ENCODE measurements around the gene TFPI.

TFPI gene

GRCh38 chr2:187440101-187440675, 114.0 kb downstream of the TFPI start:
- no peak overlapping the region for H3K4me3 ChIP-seq (ENCODE audit: low read depth, low read length)
- DNase-seq (ENCODE audit: low read depth): no peak

GRCh38 chr2:187438455-187438854, 115.8 kb downstream of the TFPI start:
- no peak overlapping the region for H3K4me3 ChIP-seq (ENCODE audit: low read depth, low read length)
- no peak for DNase-seq (ENCODE audit: low read depth)

DNA sequence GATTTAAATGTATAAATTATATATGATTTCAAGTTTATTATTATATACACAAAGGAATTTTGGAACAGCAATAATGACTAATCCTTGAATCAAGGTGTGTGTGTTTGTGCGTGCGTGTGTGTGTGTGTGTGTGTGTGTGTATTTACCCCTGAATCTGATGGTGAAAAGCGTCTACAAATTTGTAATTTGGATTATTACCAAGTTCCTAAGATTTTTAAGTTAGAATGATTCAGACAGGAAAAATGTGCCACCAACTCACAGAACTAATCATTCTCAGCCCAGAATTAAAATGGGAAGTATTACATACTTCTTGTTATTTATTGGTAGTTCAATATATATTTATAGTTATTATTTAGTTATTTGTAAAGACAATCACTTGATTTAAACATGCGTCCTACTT, 118.5 kb downstream of the TFPI start:
- no peak overlapping the region for H3K4me3 ChIP-seq (ENCODE audit: low read depth, low read length)
- DNase-seq (ENCODE audit: low read depth): no peak

- H3K4me3 ChIP-seq (ENCODE audit: low read depth, low read length): no peak overlapping the region
- no peak for DNase-seq (ENCODE audit: low read depth)
These were observed 119.2 kb downstream of the TFPI start for GRCh38 chr2:187435078-187435477.

DNA sequence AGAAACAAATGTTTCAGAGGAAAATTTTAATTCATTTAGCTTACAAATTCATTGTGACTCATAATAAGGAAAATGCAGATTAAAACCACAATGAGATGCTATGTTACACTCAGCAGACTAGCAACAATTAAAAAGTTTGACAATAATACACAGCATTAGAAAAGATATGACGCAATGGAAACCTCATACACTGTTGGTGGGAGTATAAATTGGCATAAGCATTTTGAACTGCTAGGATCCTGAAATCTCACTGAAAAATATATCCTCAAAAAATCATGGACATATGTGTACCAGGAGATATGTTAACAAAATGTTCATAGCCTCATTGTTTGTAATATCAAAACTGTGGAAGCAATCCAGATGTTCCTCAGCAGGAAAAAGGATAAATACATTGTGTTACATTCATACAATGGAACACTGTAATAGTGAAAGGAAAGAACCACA, 119.9 kb downstream of the TFPI start:
- no peak for DNase-seq (ENCODE audit: low read depth)

DNA sequence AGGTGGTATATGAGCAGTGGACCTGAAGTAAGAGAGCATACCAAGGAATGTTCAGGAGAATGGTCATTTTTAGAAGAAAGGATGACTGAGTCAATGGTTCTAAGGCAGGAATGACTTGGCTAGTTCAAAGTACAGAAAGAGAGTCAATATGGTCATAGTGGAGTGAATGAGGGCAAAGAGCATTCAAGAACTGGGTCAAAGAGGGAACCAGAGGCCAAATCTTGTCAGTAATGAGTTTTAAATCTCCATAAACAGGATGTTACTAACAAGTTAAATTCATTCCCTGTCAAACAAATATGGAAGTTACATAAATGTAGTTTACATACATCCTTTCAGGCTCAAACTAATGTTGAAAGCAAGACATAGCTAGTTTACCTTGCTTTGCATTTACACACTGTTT, 122.3 kb downstream of the TFPI start:
- H3K4me3 ChIP-seq (ENCODE audit: low read depth, low read length): no peak overlapping the region
- DNase-seq (ENCODE audit: low read depth): no peak

More for the DNA sequence above, 119.9 kb downstream of the TFPI start:
- H3K4me3 ChIP-seq (ENCODE audit: low read depth, low read length): no peak overlapping the region

DNA sequence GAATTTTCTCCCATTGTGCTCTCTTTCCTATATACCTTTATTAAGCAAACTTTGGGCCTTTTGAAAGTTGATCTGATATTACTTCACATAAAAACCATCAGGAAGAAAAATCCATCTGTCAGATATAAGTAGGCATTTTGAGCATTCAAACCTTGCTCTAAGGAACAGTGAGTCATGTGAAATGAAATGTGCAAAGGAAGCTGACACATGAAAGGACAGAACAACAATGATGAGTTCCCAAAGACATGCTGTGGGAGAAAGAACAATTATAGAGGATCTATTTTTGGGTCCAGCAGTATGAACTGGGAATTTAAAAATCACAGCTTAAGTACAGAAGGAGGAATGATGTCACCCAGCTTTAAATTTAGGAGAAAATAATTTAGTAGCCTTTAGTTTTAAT, 124.2 kb downstream of the TFPI start:
- no peak overlapping the region for H3K4me3 ChIP-seq (ENCODE audit: low read depth, low read length)
- DNase-seq (ENCODE audit: low read depth): peak; percentile 84

DNA sequence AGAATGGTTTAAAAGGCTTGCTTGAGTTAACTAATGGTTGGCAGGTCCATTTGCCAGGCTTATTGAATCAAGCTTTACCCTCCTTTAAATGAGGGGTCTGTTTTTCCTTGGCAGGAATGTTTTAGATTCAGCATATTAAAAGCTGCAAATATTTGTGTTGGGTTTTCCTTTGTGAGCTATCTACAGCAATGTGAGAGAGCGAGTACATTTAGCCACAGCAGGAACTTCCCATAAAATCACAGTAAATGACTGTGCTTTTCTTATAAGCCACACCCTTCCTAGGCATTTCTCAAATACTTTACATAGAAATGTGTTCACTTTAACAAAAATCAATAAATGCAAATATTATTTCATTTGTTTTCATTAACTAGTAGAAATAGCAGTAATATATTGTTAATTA, 130.1 kb downstream of the TFPI start:
- no peak overlapping the region for H3K4me3 ChIP-seq (ENCODE audit: low read depth, low read length)
- no peak for DNase-seq (ENCODE audit: low read depth)

GRCh38 chr2:187422282-187422681, 132.0 kb downstream of the TFPI start:
- no peak overlapping the region for H3K4me3 ChIP-seq (ENCODE audit: low read depth, low read length)
- DNase-seq (ENCODE audit: low read depth): peak; percentile 16

GRCh38 chr2:187421519-187421918, 132.7 kb downstream of the TFPI start:
- DNase-seq (ENCODE audit: low read depth): no peak
- H3K4me3 ChIP-seq (ENCODE audit: low read depth, low read length): no peak overlapping the region

DNA sequence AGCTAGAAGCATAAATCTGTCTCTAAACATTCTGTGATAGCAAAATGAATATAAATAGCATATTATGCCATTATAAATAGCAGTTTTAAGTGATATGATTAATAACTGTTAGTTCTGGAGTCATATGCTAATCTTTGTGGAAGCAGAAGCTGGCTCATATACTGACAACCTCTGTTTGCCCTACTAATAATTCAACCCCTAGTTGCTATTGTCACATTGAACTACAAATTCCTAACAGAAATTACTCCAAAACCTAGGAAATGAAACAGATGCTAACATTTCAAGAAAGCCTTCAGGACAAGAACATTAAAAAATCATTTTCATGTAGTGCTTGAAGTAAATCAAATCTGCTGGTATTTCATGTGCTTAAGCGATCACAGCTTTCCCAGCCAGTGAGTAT, 134.4 kb downstream of the TFPI start:
- DNase-seq (ENCODE audit: low read depth): no peak
- H3K4me3 ChIP-seq (ENCODE audit: low read depth, low read length): no peak overlapping the region

DNA sequence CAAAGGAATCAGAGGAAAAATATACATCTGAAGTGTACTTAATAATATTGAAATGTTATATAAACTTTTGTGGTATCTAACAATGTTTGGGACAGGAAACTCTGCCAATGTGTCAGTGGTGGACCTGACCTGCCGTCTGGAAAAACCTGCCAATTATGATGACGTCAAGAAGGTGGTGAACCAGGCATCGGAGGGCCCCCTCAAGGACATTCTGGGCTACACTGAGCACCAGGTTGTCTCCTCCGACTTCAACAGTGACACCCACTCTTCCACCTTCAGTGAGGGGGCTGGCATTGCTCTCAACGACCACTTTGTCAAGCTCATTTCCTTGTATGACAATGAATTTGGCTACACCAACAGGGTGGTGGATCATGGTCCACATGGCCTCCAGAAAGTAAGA, 138.8 kb downstream of the TFPI start:
- DNase-seq (ENCODE audit: low read depth): no peak
- H3K4me3 ChIP-seq (ENCODE audit: low read depth, low read length): no peak overlapping the region
